Neural cell (in vitro differentiated cells): Measurements from ENCODE around the gene CYBRD1. TPM values are rescaled to one million over a fixed set of nuclear protein-coding genes. Genes with fewer than 3 reads are reported as not detected.

Experiments
- H2AFZ ChIP-seq: fragments of 200-600, 300-800 bp; sonication (generic), shearing (Covaris generic); 2 replicates; pipeline ENCODE4 v1.6.0; 2014; ENCODE audit warnings: low read depth, mild to moderate bottlenecking, antibody characterized with exemption, low read length, moderate library complexity
- H3F3A ChIP-seq: fragments of 200-600 bp; shearing (Covaris generic); 2 replicates; pipeline ENCODE4 v1.6.1; 2016; ENCODE audit warnings: mild to moderate bottlenecking, moderate library complexity, mixed read lengths, antibody characterized with exemption, low read length; ENCODE audit not compliant: insufficient read depth, poor library complexity, severe bottlenecking
- H3K27ac ChIP-seq: fragments of 200-600, 300-800 bp; sonication (generic), shearing (Covaris generic); 2 replicates; pipeline ENCODE4 v1.5.1; 2014; ENCODE audit warnings: mild to moderate bottlenecking, low read length, moderate library complexity
- H3K27me3 ChIP-seq: fragments of 300-800, 200-600 bp; sonication (generic), shearing (Covaris generic); 2 replicates; pipeline ENCODE4 v1.6.0; 2014; ENCODE audit warnings: mild to moderate bottlenecking, low read depth, low read length, moderate library complexity; ENCODE audit not compliant: insufficient read depth
- H3K36me3 ChIP-seq: fragments of 300-800, 200-600 bp; sonication (generic), shearing (Covaris generic); 2 replicates; pipeline ENCODE4 v1.5.1; 2014; ENCODE audit warnings: mild to moderate bottlenecking, antibody characterized with exemption, low read length, moderate library complexity; ENCODE audit not compliant: insufficient read depth
- H3K4me2 ChIP-seq: fragments of 300-800, 200-600 bp; sonication (generic), shearing (Covaris generic); 2 replicates; pipeline ENCODE4 v1.6.0; 2014; ENCODE audit warnings: mild to moderate bottlenecking, low read length
- H3K4me3 ChIP-seq: fragments of 300-800, 200-600 bp; sonication (generic), shearing (Covaris generic); 2 replicates; pipeline ENCODE4 v1.5.1; 2014; ENCODE audit warnings: mild to moderate bottlenecking, low read length, moderate library complexity
- H3K79me2 ChIP-seq: fragments of 200-600 bp; shearing (Covaris generic); replicated peaks from 2 replicates; pipeline ENCODE4 v1.6.0; 2014; ENCODE audit warnings: mild to moderate bottlenecking, low read length, moderate library complexity; ENCODE audit not compliant: insufficient read depth
- H3K9ac ChIP-seq: fragments of 300-800, 200-600 bp; sonication (generic), shearing (Covaris generic); 2 replicates; pipeline ENCODE4 v1.6.1; 2016; ENCODE audit warnings: mild to moderate bottlenecking, low read length, mixed read lengths
- H3K9me2 ChIP-seq: fragments of 200-600 bp; shearing (Covaris generic); 2 replicates; pipeline ENCODE4 v1.6.1; 2016; ENCODE audit warnings: mild to moderate bottlenecking, low read length, mixed read lengths; ENCODE audit not compliant: insufficient read depth
- H3K9me3 ChIP-seq: fragments of 200-600, 300-800 bp; sonication (generic), shearing (Covaris generic); 2 replicates; pipeline ENCODE4 v1.6.1; 2016; ENCODE audit warnings: mild to moderate bottlenecking, mixed run types, low read length, moderate library complexity, mixed read lengths
- H4K20me1 ChIP-seq: fragments of 200-600 bp; shearing (Covaris generic); 2 replicates; pipeline ENCODE4 v1.6.1; 2016; ENCODE audit warnings: mild to moderate bottlenecking, mixed run types; ENCODE audit not compliant: insufficient read depth
- EP300 ChIP-seq: fragments of 450-650 bp; conservative IDR thresholded peaks from 2 replicates; pipeline ENCODE4 v1.6.1; 2014; ENCODE audit warnings: antibody characterized with exemption, mild to moderate bottlenecking, moderate library complexity; ENCODE audit not compliant: poor library complexity, severe bottlenecking
- EZH2 ChIP-seq: fragments of 200-600, 300-800 bp; shearing (Covaris generic), sonication (generic); IDR thresholded peaks from 2 replicates; pipeline ENCODE4 v1.6.1; 2014; ENCODE audit warnings: antibody characterized with exemption, low read length, borderline replicate concordance, mild to moderate bottlenecking; ENCODE audit not compliant: insufficient read depth, poor library complexity, severe bottlenecking
- MXI1 ChIP-seq: fragments of 450-650 bp; conservative IDR thresholded peaks from 2 replicates; pipeline ENCODE4 v1.6.1; 2014; ENCODE audit warnings: antibody characterized with exemption, mild to moderate bottlenecking; ENCODE audit not compliant: poor library complexity, severe bottlenecking
- POLR2AphosphoS5 ChIP-seq: IDR thresholded peaks from 2 replicates; pipeline ENCODE4 v1.6.1; 2012
- RAD21 ChIP-seq: fragments of 450-650 bp; conservative IDR thresholded peaks from 2 replicates; pipeline ENCODE4 v1.6.1; 2014; ENCODE audit warnings: antibody characterized with exemption, mild to moderate bottlenecking, moderate library complexity
- SMC3 ChIP-seq: fragments of 450-650 bp; conservative IDR thresholded peaks from 2 replicates; pipeline ENCODE4 v1.6.1; 2014; ENCODE audit warnings: antibody characterized with exemption, mild to moderate bottlenecking, moderate library complexity; ENCODE audit not compliant: poor library complexity
- TAF1 ChIP-seq: IDR thresholded peaks from 2 replicates; pipeline ENCODE4 v1.6.1; 2012; ENCODE audit warnings: low read depth
- polyA plus RNA-seq: library from polyadenylated mRNA; depleted of rRNA; stranded (reverse); fragments of >200 nt; gene quantifications from 2 replicates; pipeline ENCODE4 v1.2.3, GENCODE V29; 2014
- TF ChIP-seq, protein P1 (sequence below): IDR thresholded peaks from 2 replicates; pipeline ENCODE4 v1.6.1; 2012; ENCODE audit warnings: borderline replicate concordance
- TF ChIP-seq, protein P2 (sequence below): fragments of 450-650 bp; IDR thresholded peaks from 2 replicates; pipeline ENCODE4 v1.5.1; 2014; ENCODE audit warnings: antibody characterized with exemption, mild to moderate bottlenecking, moderate library complexity; ENCODE audit not compliant: poor library complexity, severe bottlenecking

Gene CYBRD1
- polyA plus RNA-seq, 1 donor from 2014 or later, result 0.10 TPM

DNA sequence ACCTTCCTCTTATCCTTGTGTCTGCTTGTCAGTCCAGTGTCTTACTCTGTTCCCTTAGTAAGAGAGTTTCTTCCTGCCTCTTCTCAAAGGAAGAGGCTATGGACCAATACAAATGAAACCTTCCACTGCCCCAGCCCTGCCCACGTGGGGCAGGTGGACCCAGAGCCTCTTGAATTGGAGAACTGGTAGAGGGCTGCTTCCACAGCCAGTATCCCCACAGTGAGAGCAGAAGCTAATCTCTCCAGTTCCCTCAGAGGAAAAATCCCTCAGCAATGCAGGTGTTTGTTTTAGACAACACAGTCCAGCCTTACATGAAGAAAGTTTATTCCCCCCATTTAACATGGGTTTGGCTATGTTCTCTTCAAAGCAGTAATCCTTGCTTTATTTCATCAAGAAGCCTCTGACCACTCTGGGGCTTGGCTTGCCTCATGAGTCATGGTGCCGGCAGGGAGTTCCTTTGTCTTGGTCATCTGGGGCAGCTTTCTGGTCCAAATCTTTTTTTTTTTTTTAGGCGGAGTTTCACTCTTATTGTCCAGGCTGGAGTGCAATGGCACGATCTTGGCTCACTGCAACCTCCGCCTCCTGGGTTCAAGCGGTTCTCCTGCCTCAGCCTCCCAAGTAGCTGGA lies 6.5 kb upstream of the CYBRD1 start:
- Histone ChIP-seq H3K4me3 (no peak overlapping the region), H3K36me3 (no peaks in the 10 kb centered on the region), H4K20me1 (no peaks in the 10 kb centered on the region), H3F3A (no peaks in the 10 kb centered on the region), H3K79me2 (no peaks in the 10 kb centered on the region), H3K9me2 (no peaks in the 10 kb centered on the region), H3K27me3 (no peaks in the 10 kb centered on the region), H3K9me3 (no peaks in the 10 kb centered on the region), H3K27ac (no peak overlapping the region), H2AFZ (no peak overlapping the region), H3K9ac (no peak overlapping the region), H3K4me2 (no peak overlapping the region)
- TF ChIP-seq MXI1, result no peak
- TF ChIP-seq, protein P1, sequence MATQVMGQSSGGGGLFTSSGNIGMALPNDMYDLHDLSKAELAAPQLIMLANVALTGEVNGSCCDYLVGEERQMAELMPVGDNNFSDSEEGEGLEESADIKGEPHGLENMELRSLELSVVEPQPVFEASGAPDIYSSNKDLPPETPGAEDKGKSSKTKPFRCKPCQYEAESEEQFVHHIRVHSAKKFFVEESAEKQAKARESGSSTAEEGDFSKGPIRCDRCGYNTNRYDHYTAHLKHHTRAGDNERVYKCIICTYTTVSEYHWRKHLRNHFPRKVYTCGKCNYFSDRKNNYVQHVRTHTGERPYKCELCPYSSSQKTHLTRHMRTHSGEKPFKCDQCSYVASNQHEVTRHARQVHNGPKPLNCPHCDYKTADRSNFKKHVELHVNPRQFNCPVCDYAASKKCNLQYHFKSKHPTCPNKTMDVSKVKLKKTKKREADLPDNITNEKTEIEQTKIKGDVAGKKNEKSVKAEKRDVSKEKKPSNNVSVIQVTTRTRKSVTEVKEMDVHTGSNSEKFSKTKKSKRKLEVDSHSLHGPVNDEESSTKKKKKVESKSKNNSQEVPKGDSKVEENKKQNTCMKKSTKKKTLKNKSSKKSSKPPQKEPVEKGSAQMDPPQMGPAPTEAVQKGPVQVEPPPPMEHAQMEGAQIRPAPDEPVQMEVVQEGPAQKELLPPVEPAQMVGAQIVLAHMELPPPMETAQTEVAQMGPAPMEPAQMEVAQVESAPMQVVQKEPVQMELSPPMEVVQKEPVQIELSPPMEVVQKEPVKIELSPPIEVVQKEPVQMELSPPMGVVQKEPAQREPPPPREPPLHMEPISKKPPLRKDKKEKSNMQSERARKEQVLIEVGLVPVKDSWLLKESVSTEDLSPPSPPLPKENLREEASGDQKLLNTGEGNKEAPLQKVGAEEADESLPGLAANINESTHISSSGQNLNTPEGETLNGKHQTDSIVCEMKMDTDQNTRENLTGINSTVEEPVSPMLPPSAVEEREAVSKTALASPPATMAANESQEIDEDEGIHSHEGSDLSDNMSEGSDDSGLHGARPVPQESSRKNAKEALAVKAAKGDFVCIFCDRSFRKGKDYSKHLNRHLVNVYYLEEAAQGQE, result no peak
- TF ChIP-seq, protein P2, sequence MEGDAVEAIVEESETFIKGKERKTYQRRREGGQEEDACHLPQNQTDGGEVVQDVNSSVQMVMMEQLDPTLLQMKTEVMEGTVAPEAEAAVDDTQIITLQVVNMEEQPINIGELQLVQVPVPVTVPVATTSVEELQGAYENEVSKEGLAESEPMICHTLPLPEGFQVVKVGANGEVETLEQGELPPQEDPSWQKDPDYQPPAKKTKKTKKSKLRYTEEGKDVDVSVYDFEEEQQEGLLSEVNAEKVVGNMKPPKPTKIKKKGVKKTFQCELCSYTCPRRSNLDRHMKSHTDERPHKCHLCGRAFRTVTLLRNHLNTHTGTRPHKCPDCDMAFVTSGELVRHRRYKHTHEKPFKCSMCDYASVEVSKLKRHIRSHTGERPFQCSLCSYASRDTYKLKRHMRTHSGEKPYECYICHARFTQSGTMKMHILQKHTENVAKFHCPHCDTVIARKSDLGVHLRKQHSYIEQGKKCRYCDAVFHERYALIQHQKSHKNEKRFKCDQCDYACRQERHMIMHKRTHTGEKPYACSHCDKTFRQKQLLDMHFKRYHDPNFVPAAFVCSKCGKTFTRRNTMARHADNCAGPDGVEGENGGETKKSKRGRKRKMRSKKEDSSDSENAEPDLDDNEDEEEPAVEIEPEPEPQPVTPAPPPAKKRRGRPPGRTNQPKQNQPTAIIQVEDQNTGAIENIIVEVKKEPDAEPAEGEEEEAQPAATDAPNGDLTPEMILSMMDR, result no peak
- no peak for TF ChIP-seq POLR2AphosphoS5
- no peak for TF ChIP-seq RAD21
- no peak for TF ChIP-seq EZH2
- TF ChIP-seq EP300, result no peak
- no peak for TF ChIP-seq TAF1
- no peak for TF ChIP-seq SMC3

DNA sequence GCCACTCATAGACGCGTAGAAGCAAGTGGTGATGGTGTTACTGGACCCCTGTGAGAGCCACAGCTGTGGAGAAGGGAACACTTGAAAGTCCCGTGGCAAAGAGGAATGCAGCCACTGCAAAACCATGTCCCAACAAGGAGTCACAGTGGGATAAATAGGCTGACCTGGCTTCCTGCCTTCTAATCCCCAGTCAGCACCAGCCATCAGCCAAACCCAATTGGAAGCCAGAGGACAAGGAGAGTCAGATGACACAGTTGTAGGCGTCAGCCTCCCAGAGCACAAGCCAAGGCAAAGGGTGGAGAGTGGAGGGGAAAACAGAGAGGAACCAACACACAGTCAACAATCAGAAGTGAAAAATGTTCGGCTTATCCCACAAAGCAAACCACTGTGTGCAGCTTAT lies 5.5 kb upstream of the CYBRD1 start:
- TF ChIP-seq EP300 (no peak), RAD21 (no peak), TAF1 (no peak), EZH2 (no peak), MXI1 (no peak), POLR2AphosphoS5 (no peak)
- TF ChIP-seq, protein P1, result no peak

More for the DNA sequence above, 5.5 kb upstream of the CYBRD1 start:
- H3K27ac ChIP-seq, result no peak overlapping the region
- no peaks in the 10 kb centered on the region for H4K20me1 ChIP-seq
- no peaks in the 10 kb centered on the region for H3K36me3 ChIP-seq
- no peaks in the 10 kb centered on the region for H3K9me3 ChIP-seq
- no peak overlapping the region for H2AFZ ChIP-seq
- peaks cover 9% of the 10 kb centered on the region for H3K27me3 ChIP-seq
- no peak overlapping the region for H3K9ac ChIP-seq
- H3K4me2 ChIP-seq, result no peak overlapping the region
- H3F3A ChIP-seq, result no peaks in the 10 kb centered on the region
- no peaks in the 10 kb centered on the region for H3K79me2 ChIP-seq
- H3K9me2 ChIP-seq, result no peaks in the 10 kb centered on the region
- H3K4me3 ChIP-seq, result no peak overlapping the region
